Measurements from ENCODE around the gene YEATS2. TPM values are rescaled to one million over a fixed set of nuclear protein-coding genes. Genes with fewer than 3 reads are reported as not detected.
"Not testable (repeated sequence)": the region's sequence is repeated elsewhere in the genome, so short reads cannot be mapped to it uniquely, and the experiment has no call there.

YEATS2 gene
- total RNA-seq, 4 donors from 2014 or later = 5.7 to 10.8 (median 9.3) TPM

- Histone ChIP-seq H3K9me3 (no peaks in the 10 kb centered on the region), H3K4me3 (no peak overlapping the region), H3K4me1 (peaks cover 0 to 6% of the 10 kb centered on the region in 2 donors), H3K36me3 (peaks cover 0 to 13% of the 10 kb centered on the region in 2 donors), H3K27me3 (no peaks in the 10 kb centered on the region), H3K27ac (no peak overlapping the region)
- ATAC-seq = no peak
- DNase-seq = no peak
- intact Hi-C loops (cut with DNase I; ENCODE audit: low total_unique reads) = loop anchor here (5.0 kb wide), 1 partner anchor 382 kb away; no protein-coding TSS in a partner anchor
- in situ Hi-C loops (cut with MboI; ENCODE audit: low sequenced_read_pairs in 4 of 4) = loop anchor here (5.0 to 25.0 kb wide), 4 partner anchors 265 to 632 kb away; no protein-coding TSS in a partner anchor
- TF ChIP-seq POLR2A (IDR thresholded peaks at IDR 0.05) = no peak
These were observed 71.9 kb downstream of the YEATS2 start for GRCh38 chr3:183769453-183769852.

GRCh38 chr3:183774631-183775030 is 77.0 kb downstream of the YEATS2 start:
- Histone ChIP-seq H3K36me3 (peaks cover 0 to 33% of the 10 kb centered on the region in 2 donors), H3K4me3 (no peak overlapping the region), H3K4me1 (peaks cover 0 to 5% of the 10 kb centered on the region in 2 donors), H3K27me3 (no peaks in the 10 kb centered on the region), H3K27ac (no peak overlapping the region), H3K9me3 (no peaks in the 10 kb centered on the region)
- ATAC-seq (no peak), DNase-seq (no peak)
- in situ Hi-C loops (cut with MboI; ENCODE audit: low sequenced_read_pairs in 4 of 4) = loop anchor here in 1 of 4 donors (25.0 kb wide), 1 partner anchor 637 kb away; no protein-coding TSS in a partner anchor
- intact Hi-C loops (cut with DNase I; ENCODE audit: low total_unique reads) = no loop called here
- TF ChIP-seq CTCF (IDR thresholded peaks at IDR 0.05 in 4 of 5, conservative IDR thresholded peaks at IDR 0.05 in 1 of 5) = no peak
- TF ChIP-seq POLR2A (IDR thresholded peaks at IDR 0.05) = no peak

- TF ChIP-seq POLR2A (IDR thresholded peaks at IDR 0.05) (no peak), CTCF (IDR thresholded peaks at IDR 0.05 in 4 of 5, conservative IDR thresholded peaks at IDR 0.05 in 1 of 5) (no peak)
- intact Hi-C loops (cut with DNase I; ENCODE audit: low total_unique reads) (no loop called here), in situ Hi-C loops (cut with MboI; ENCODE audit: low sequenced_read_pairs in 4 of 4) (no loop called here)
- no peaks in the 10 kb centered on the region for H3K27me3 ChIP-seq
- H3K4me1 ChIP-seq = peaks cover 0 to 5% of the 10 kb centered on the region in 2 donors
- no peaks in the 10 kb centered on the region for H3K9me3 ChIP-seq
- no peak overlapping the region for H3K4me3 ChIP-seq
- DNase-seq (peak; percentile 66 to 72), ATAC-seq (peak; percentile 90 to 92)
- H3K36me3 ChIP-seq = peaks cover 0 to 36% of the 10 kb centered on the region in 2 donors
- H3K27ac ChIP-seq = peak overlapping the region in 3 of 4 donors; percentile 40 to 71 (median 51)
These were observed 78.2 kb downstream of the YEATS2 start for GRCh38 chr3:183775781-183776180.

GRCh38 chr3:183776451-183776850 is 78.9 kb downstream of the YEATS2 start:
- H3K27me3 ChIP-seq; H3K4me3 ChIP-seq; in situ Hi-C loops (cut with MboI; ENCODE audit: low sequenced_read_pairs in 4 of 4); H3K4me1 ChIP-seq; H3K9me3 ChIP-seq; DNase-seq; ATAC-seq; intact Hi-C loops (cut with DNase I; ENCODE audit: low total_unique reads): not testable (repeated sequence)
- peak overlapping the region in 3 of 4 donors; percentile 38 to 59 (median 51) for H3K27ac ChIP-seq
- peaks cover 0 to 36% of the 10 kb centered on the region in 2 donors for H3K36me3 ChIP-seq

- no peak for DNase-seq
- peaks cover 0 to 36% of the 10 kb centered on the region in 2 donors for H3K36me3 ChIP-seq
- H3K9me3 ChIP-seq = no peaks in the 10 kb centered on the region
- no peak overlapping the region for H3K27ac ChIP-seq
- no peaks in the 10 kb centered on the region for H3K27me3 ChIP-seq
- peaks cover 0 to 5% of the 10 kb centered on the region in 2 donors for H3K4me1 ChIP-seq
- no peak for ATAC-seq
- in situ Hi-C loops (cut with MboI; ENCODE audit: low sequenced_read_pairs in 4 of 4) = no loop called here
- H3K4me3 ChIP-seq = no peak overlapping the region
- intact Hi-C loops (cut with DNase I; ENCODE audit: low total_unique reads) = no loop called here
- TF ChIP-seq CTCF (IDR thresholded peaks at IDR 0.05 in 4 of 5, conservative IDR thresholded peaks at IDR 0.05 in 1 of 5) (no peak), POLR2A (IDR thresholded peaks at IDR 0.05) (no peak)
These were observed 79.5 kb downstream of the YEATS2 start for GRCh38 chr3:183777016-183777618.
